Central memory CD8-positive, alpha-beta T cell (primary cell): Measurements from ENCODE around the gene ARHGAP15.

Experiments
- ATAC-seq: fragments of 150-1000 bp; cut with Tn5 transposase; replicated peaks from 2 replicates; pipeline ENCODE4 v1.10.0; 2022; ENCODE audit warnings: mild to moderate bottlenecking, moderate FRiP score, moderate number of reproducible peaks; ENCODE audit not compliant: poor library complexity, severe bottlenecking; ENCODE audit errors: extremely low read depth
- DNase-seq, 2 donors: peaks; one replicate each; pipeline ENCODE4 v3.0.0; 2021; ENCODE audit warnings: low spot score in 2 of 2
- H3K27ac Mint-ChIP-seq: one replicate; pipeline ENCODE4 v1.8.0; 2022; ENCODE audit warnings: low read depth, mild to moderate bottlenecking, moderate library complexity, mixed read lengths
- H3K27me3 Mint-ChIP-seq: one replicate; pipeline ENCODE4 v1.8.0; 2022; ENCODE audit warnings: mixed read lengths
- H3K36me3 Mint-ChIP-seq: one replicate; pipeline ENCODE4 v1.8.0; 2022; ENCODE audit warnings: mild to moderate bottlenecking, moderate library complexity, mixed read lengths; ENCODE audit not compliant: insufficient read depth
- H3K4me1 Mint-ChIP-seq: one replicate; pipeline ENCODE4 v1.8.0; 2022; ENCODE audit warnings: mixed read lengths
- H3K4me3 Mint-ChIP-seq: one replicate; pipeline ENCODE4 v1.8.0; 2022; ENCODE audit warnings: mild to moderate bottlenecking, moderate library complexity, mixed read lengths
- H3K9me3 Mint-ChIP-seq: one replicate; pipeline ENCODE4 v1.8.0; 2022; ENCODE audit warnings: mixed read lengths

ARHGAP15 gene

GRCh38 chr2:143675021-143675420, 545.8 kb downstream of the ARHGAP15 start:
- H3K36me3 Mint-ChIP-seq = peaks cover 13% of the 10 kb centered on the region
- ATAC-seq = no peak

GRCh38 chr2:143679617-143680016, 550.4 kb downstream of the ARHGAP15 start:
- H3K27me3 Mint-ChIP-seq = no peaks in the 10 kb centered on the region
- ATAC-seq (no peak), DNase-seq (no peak)
- H3K27ac Mint-ChIP-seq = no peak overlapping the region
- H3K4me3 Mint-ChIP-seq = no peak overlapping the region
- no peaks in the 10 kb centered on the region for H3K9me3 Mint-ChIP-seq
- peaks cover 25% of the 10 kb centered on the region for H3K4me1 Mint-ChIP-seq
- H3K36me3 Mint-ChIP-seq = peaks cover 18% of the 10 kb centered on the region

More at GRCh38 chr2:143675021-143675420, 545.8 kb downstream of the ARHGAP15 start:
- DNase-seq = no peak
- peaks cover 20% of the 10 kb centered on the region for H3K4me1 Mint-ChIP-seq
- no peaks in the 10 kb centered on the region for H3K9me3 Mint-ChIP-seq
- no peaks in the 10 kb centered on the region for H3K27me3 Mint-ChIP-seq
- no peak overlapping the region for H3K4me3 Mint-ChIP-seq
- H3K27ac Mint-ChIP-seq = no peak overlapping the region

- ATAC-seq (no peak), DNase-seq (no peak)
- Mint-ChIP-seq H3K9me3 (no peaks in the 10 kb centered on the region), H3K27me3 (no peaks in the 10 kb centered on the region), H3K4me3 (no peak overlapping the region), H3K27ac (no peak overlapping the region), H3K36me3 (peaks cover 16% of the 10 kb centered on the region), H3K4me1 (peaks cover 23% of the 10 kb centered on the region)
Measured at GRCh38 chr2:143680885-143681405, 551.7 kb downstream of the ARHGAP15 start.

- Mint-ChIP-seq H3K27ac (no peak overlapping the region), H3K27me3 (no peaks in the 10 kb centered on the region), H3K4me3 (no peak overlapping the region), H3K9me3 (no peaks in the 10 kb centered on the region), H3K36me3 (peaks cover 16% of the 10 kb centered on the region), H3K4me1 (peaks cover 16% of the 10 kb centered on the region)
- ATAC-seq (no peak), DNase-seq (no peak)
Measured at GRCh38 chr2:143682436-143683055, 553.3 kb downstream of the ARHGAP15 start.

- Mint-ChIP-seq H3K27me3 (no peaks in the 10 kb centered on the region), H3K9me3 (no peaks in the 10 kb centered on the region)
- ATAC-seq = no peak
Measured at GRCh38 chr2:143683977-143684376, 554.8 kb downstream of the ARHGAP15 start.

GRCh38 chr2:143684551-143685320, 555.5 kb downstream of the ARHGAP15 start:
- Mint-ChIP-seq H3K27ac (no peak overlapping the region), H3K27me3 (no peaks in the 10 kb centered on the region), H3K36me3 (peaks cover 12% of the 10 kb centered on the region), H3K4me3 (no peak overlapping the region), H3K9me3 (no peaks in the 10 kb centered on the region), H3K4me1 (peaks cover 26% of the 10 kb centered on the region)
- ATAC-seq = no peak
- no peak for DNase-seq

More at GRCh38 chr2:143683977-143684376, 554.8 kb downstream of the ARHGAP15 start:
- Mint-ChIP-seq H3K27ac (no peak overlapping the region), H3K4me1 (peaks cover 19% of the 10 kb centered on the region), H3K36me3 (peaks cover 14% of the 10 kb centered on the region), H3K4me3 (no peak overlapping the region)
- DNase-seq = no peak

GRCh38 chr2:143685421-143686078, 556.3 kb downstream of the ARHGAP15 start:
- Mint-ChIP-seq H3K4me1 (peaks cover 27% of the 10 kb centered on the region), H3K4me3 (no peak overlapping the region)
- no peak for ATAC-seq

GRCh38 chr2:143686585-143687164, 557.5 kb downstream of the ARHGAP15 start:
- no peak for DNase-seq

More at GRCh38 chr2:143685421-143686078, 556.3 kb downstream of the ARHGAP15 start:
- Mint-ChIP-seq H3K27me3 (no peaks in the 10 kb centered on the region), H3K9me3 (no peaks in the 10 kb centered on the region), H3K27ac (no peak overlapping the region), H3K36me3 (peaks cover 12% of the 10 kb centered on the region)
- no peak for DNase-seq

GRCh38 chr2:143688248-143688647, 559.0 kb downstream of the ARHGAP15 start:
- Mint-ChIP-seq H3K4me1 (peaks cover 39% of the 10 kb centered on the region), H3K36me3 (peaks cover 15% of the 10 kb centered on the region), H3K9me3 (no peaks in the 10 kb centered on the region), H3K4me3 (no peak overlapping the region), H3K27ac (no peak overlapping the region), H3K27me3 (no peaks in the 10 kb centered on the region)
- ATAC-seq (no peak), DNase-seq (no peak)

More at GRCh38 chr2:143686585-143687164, 557.5 kb downstream of the ARHGAP15 start:
- no peak overlapping the region for H3K4me3 Mint-ChIP-seq
- no peaks in the 10 kb centered on the region for H3K9me3 Mint-ChIP-seq
- H3K27ac Mint-ChIP-seq = peak overlapping the region; percentile 35
- no peaks in the 10 kb centered on the region for H3K27me3 Mint-ChIP-seq
- peaks cover 33% of the 10 kb centered on the region for H3K4me1 Mint-ChIP-seq
- peaks cover 15% of the 10 kb centered on the region for H3K36me3 Mint-ChIP-seq
- ATAC-seq = peak; percentile 40

GRCh38 chr2:143688815-143689214, 559.6 kb downstream of the ARHGAP15 start:
- peaks cover 15% of the 10 kb centered on the region for H3K36me3 Mint-ChIP-seq
- no peak overlapping the region for H3K27ac Mint-ChIP-seq
- no peaks in the 10 kb centered on the region for H3K9me3 Mint-ChIP-seq
- no peak overlapping the region for H3K4me3 Mint-ChIP-seq
- no peak for DNase-seq
- no peak for ATAC-seq
- peaks cover 39% of the 10 kb centered on the region for H3K4me1 Mint-ChIP-seq
- H3K27me3 Mint-ChIP-seq = no peaks in the 10 kb centered on the region

- DNase-seq = no peak
- no peaks in the 10 kb centered on the region for H3K27me3 Mint-ChIP-seq
- H3K9me3 Mint-ChIP-seq = no peaks in the 10 kb centered on the region
- peaks cover 39% of the 10 kb centered on the region for H3K4me1 Mint-ChIP-seq
- H3K27ac Mint-ChIP-seq = no peak overlapping the region
- H3K36me3 Mint-ChIP-seq = peaks cover 15% of the 10 kb centered on the region
- H3K4me3 Mint-ChIP-seq = no peak overlapping the region
- ATAC-seq = no peak
Measured at GRCh38 chr2:143689541-143689940, 560.3 kb downstream of the ARHGAP15 start.

GRCh38 chr2:143690235-143690634, 561.0 kb downstream of the ARHGAP15 start:
- Mint-ChIP-seq H3K27me3 (no peaks in the 10 kb centered on the region), H3K36me3 (peaks cover 12% of the 10 kb centered on the region), H3K4me1 (peaks cover 39% of the 10 kb centered on the region), H3K4me3 (no peak overlapping the region), H3K27ac (no peak overlapping the region), H3K9me3 (no peaks in the 10 kb centered on the region)
- no peak for DNase-seq
- no peak for ATAC-seq
